HG03064 (cell line): ENCODE measurements around the gene SEMA3C.

Experiments used
- ATAC-seq: cut with Tn5 transposase; IDR thresholded peaks from one replicate; pipeline ENCODE4 v1.9.1; 2021; ENCODE audit warnings: low read depth; ENCODE audit not compliant: unreplicated experiment

The SEMA3C gene

DNA sequence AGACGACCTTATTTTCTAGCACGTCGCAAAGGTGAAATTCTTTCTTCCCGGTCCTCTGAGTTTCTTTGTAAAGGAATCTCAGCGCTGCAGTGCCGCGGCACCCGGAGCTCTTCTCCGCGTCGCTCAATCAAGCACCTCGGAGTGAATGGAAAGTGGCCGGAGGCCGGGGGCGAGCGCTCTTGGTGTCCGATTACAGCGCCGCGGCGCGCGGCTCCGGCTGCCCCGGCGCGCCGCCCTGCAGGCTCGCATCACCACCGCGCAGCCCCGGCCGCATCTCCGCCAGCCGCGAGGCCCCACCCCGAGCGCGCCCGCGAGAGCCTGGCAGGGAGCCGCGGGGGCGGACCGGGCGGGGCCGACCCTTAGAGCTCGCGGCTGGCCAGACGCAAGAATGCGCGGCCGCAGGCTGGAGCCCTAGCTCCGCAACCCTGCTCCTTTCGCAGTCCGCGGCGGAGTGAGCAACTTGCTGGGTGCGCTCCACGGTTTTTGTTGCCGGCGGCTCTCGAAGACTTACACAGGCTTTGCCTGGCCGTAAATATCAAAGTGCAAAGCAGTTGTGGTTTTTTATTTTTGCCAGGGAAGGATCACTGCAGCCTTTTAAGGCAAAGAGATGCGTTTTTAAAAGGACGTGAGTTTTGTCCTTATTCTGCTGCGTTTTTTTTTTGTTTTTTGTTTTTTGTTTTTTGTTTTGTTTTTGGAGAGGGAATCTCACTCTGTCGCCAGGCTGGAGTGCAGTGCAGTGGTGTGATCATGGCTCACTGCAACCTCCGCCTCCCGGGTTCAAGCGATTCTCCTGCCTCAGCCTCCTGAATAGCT is at the start of gene SEMA3C:
TSS of gene SEMA3C (minus strand) at position 143 of the 813 bp plus-strand sequence. CDS start 2,270 bp downstream, outside the sequence.
- ATAC-seq = peak; percentile 72

DNA sequence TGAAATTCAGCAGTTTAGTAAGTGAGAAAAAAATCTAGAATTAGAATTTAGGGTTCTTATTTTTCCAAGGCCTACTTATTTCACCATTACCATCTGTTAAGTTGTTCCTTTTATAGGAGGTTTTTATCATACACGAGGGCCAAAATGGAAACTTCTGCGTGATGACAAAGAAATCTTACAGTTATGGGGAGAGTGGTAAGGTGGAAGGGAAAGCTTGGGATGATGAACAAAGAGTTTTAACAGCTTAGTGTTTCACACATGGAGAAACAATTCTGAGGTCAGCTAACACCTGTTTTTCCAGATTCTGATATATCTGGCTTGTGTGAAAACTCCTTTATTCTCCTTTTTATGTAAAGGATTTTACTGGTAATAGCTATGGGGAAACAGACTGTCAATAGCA is 49.8 kb upstream of the SEMA3C start:
- no peak for ATAC-seq

DNA sequence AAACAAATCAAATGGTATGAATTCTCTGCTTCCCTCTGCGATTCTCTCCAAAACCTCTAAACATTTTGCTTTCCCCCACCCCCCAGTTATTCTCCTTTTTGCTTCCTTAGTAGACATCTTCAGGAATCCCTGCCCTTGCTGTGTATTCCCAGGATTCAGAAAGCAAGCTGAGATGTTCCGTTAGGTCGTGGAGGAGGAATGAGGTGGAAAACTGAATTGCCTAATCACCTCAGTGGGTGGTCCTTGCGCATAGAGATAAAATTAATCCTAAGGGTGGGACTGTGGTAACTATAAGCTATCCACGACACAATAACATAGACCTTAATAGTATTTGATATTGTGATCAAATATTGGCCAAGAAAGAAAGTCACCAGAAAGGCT is 49.1 kb upstream of the SEMA3C start:
- ATAC-seq = no peak

DNA sequence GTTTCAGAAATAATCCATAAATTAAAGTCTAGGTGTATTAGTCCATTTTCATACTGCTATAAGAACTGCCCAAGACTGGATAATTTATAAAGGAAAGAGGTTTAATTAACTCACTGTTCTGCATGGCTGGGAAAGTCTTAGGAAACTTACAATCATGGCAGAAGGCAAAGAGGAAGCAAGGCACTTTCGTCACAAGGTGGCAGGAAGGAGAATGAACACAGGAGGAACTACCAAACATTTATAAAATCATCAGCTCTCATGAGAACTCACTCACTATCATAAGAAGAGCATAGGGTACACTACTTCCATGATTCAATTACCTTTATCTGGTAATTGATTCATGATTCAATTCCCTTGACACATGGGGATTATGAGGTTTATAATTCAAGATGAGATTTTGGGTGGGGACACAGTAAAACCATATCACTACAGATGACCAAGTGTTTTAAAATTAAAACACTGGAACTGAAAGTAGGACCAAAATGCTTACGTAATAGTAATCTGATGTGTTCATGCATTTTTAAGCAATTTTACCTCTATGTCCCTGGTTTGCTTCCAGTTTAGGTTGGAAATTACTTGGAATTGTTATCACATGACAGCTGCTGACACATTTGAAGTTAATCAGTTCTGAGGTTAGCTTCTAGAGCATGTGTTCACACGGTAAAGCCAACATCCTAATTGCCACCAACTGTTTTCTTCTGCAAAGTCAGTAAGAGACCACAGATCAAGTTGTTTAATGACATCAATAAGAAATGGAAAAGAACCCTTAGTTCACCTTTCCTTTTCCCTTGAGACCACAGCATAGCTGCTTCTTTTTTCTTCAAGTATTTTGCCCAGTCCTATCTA is 48.4 kb upstream of the SEMA3C start:
- ATAC-seq = no peak

DNA sequence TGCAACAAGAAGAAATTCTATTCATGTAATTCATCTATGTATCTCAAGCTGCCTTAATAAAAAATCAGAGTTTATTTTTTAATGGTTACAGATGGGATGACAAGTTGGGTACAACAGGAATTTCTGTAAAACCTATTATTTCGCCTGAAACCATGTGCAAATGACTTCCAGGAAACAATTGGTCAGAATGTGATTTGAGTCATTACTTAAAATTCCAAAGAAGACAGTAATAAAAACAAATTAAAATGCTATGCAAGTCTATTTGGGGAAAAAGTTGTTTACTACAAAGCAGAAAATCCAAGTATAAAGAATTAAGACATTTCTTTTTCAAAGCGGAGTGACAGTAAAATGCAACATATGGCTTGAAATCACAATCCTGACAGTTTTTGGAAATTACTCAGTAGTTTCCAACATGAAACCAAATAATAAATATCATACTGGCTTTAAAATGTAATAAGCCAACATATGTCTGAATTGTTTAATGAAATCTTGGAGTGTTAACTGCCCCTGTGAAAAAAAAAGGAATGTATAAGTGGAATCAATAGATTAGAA is 41.5 kb upstream of the SEMA3C start:
- no peak for ATAC-seq

DNA sequence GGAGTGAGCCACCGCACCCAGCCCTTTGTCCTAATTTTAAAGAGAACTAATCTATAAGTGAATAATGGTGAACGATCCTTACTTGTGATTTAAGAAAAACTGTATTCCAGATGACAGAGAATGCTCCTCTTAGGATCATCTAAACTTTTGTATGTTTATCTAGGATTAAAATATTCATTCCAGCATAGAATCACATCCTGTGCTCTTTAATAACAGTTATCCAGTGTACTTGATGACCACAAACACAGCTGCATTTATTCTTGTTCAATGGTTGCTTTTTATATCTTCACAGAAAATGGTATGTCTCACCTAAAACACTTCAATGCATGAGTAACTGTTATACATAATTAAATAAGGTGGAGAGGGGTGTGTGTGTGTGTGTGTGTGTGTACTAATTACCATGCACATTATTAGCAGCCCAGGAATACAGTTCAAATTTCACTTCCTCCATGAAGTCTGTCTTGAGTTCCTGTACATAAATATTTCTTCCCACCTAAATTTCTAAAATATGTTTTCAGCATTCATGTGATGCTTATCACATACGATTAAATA is 38.5 kb upstream of the SEMA3C start:
- no peak for ATAC-seq

DNA sequence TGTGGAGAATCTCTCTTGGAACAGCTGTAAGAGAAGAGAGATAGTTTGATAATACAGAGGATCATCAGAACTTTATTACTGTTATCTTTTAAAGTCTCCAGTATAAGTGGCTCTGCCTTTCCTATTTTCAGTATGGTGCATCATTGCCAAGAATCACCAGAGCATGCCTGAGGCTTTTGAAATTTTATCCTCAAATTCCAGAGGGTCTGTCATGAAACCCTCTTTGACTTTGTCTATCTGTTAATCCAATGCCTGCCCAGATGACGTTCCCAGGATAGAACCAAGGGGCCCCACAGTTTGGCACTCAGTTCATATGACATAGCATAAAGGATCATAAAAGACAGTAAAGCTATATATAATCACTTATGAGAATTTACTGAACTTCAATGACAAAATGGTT is 35.3 kb upstream of the SEMA3C start:
- no peak for ATAC-seq

DNA sequence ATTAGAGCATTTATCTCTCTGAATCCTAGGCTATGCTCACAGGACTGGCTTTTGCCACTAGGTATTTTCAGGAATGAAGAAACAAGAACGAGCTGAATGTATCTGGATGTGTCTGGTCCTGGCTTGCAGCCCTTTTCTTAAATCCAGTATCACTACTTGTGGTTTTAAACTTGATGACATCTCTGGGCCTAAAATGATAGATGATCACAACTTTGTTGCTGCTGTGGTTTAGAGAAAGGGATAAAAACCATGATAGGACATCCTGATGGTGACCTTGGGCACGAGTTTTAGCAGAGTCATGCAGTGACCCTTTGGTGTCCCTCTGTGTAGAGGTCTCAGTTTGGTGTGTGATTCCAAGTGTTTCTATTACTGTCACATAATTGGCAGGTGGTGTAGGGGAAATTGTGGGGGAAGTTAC is 31.7 kb upstream of the SEMA3C start:
- ATAC-seq = no peak

DNA sequence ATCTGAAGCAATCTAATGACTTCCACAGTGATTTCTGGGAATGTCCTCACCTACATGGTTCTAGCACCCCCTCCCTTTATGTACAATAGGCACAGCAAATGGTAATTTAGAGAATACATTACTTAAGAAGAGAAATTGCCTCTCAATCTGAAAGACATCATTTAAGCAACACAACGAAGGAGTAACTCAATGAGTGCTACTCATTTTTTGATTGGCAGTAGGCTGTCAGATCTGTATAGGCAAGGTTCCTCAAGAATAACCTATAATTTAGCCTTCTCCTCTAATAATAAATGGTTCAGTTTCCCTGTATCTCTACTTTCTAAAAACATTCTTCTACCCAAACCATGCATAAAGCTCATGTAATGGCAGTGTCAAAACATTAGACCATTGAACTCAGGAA is 30.6 kb upstream of the SEMA3C start:
- no peak for ATAC-seq

DNA sequence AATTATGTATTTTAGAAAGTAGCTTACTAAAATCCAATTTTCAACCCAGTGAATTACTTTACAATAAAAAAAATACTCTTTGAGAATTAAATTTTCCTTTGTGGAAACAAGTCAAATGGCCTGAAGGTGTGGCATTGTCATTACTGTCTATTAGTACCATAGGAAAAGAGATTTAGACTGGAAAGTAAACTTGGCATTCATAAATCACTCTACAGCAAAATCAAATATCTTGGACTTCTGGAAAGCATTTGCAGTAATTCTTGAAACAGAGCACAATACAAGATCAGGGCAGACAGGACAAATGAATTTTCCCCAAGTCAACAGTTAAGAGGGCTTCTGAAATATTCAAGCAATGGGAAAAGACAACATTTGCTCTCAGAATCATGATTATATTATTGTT is 28.0 kb upstream of the SEMA3C start:
- ATAC-seq = no peak

DNA sequence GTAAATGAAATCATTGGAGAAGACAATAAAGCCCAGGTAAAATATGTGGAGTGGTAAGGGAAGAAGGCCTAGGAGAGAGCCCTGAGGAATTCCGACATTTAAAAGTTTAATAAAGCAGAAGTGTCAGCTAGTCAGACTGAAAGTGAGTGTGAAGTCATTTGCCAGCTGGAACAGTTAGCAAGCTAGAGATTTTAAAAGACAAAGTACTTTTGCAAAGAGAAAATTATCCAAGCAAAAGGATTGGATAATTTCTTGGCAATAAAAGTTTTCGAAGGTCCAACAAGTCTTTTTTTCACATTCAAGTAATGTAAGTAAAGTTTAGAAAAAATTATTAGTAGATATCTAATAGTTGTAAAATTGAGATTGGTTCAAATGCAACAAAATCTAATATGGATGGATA is 27.1 kb upstream of the SEMA3C start:
- no peak for ATAC-seq

DNA sequence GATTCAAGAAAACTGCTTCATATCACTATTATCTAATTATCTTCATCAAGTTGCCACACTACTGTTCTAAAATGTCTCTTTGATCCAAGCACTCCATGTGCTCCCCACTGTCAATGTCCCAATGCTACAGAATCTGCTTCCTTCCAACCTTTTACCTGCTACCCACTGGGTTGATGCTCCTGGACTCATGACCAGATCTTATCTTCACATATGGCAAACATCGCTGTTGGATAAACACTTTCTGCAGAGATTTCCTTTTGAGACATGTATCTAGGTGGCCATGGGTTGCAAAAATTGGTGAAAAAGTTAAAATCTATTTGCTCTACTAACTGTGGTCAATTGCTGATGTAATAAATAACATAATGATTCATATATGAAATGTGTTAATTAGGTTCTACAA is 24.5 kb upstream of the SEMA3C start:
- ATAC-seq = no peak

DNA sequence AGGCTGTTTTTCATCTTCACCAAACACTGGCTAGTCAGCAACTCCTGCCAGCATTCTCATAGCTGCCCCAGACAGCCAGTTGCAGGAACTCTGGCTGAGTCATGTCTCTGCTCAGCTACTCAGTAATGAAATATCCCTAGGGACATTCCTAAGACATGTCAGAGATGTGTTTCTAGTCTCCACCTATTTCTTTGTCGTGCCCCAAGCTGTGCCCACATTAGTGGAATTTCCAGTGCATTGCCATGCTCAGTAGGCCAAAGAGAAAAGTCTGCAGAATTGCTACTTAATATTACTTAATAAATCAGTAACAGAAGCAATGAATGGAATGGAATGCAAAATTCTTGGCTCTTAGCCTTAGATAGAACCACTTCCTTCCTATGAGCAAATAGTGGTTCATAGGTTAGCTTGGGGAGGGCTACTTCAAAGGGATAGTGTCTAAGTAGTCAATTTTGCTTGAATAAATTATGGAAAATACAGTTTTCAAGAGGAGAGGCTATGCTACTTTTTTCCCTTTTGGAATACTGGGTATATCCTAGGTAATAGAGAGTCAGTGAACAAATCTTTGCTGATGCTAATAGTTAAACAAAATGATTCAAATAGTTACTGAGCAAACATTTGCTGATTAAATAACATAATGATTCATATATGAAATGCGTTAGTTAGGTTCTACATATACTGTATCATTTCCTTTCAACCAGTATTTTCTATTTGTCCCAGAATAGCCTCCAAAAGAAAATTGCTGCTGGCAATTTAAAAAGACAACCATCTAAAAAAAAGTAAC is 23.6 kb upstream of the SEMA3C start:
- ATAC-seq = no peak

DNA sequence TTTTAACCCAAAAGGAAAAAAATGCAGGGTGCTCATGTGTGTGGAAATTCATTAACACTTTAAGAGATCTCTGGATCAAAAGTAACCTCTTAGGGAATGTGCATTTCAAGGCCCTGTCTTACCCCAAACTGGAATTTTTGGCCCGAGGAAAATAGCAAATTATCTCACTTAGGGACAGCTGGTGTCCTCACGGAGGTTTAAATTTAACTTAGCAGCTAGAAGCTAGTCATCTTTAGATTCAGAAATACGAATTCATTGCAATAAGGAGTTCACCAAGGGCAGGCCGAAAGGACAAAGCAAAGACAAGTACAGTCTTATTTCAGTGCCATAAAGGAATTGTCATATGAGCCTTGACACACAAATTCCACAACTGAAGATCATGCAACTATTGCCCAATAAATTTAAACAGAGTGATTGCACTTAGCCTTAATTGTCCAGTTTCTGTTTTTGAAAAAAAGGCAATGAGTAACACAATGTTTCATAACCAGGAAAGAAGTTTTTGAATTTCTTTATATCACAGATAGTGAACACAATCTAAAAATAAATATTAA is 22.4 kb upstream of the SEMA3C start:
- no peak for ATAC-seq

DNA sequence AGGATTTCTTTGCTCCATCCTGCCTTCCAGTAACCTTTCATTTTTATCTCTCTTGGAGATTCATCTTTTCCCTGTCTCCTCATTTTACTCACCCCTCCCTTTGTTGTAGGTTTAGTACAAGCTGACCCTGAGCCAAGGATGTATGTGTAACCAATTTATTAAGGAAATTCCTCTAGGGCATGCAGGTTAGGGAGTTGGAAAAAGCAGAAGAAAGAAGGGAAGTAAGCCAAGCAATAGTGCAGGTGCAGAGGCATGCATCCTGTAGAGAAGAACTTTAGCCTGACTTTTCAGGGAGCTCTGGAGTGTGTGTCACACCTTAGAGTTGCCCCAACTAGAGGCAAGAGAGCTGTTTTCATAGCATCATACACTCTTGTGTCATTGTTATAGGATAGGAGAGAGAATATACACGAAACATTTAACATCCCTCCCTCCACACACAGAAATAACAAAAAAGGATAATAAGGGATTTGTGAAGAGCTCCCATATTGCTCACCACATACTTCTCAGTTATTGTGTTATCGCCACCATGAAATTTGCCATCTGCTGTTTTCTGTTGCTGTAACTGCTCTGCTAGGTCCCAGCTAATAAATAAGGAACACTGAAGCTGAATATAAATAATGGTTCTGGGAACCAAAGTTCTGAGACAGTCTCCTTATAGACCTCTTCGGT is 21.8 kb upstream of the SEMA3C start:
- no peak for ATAC-seq

DNA sequence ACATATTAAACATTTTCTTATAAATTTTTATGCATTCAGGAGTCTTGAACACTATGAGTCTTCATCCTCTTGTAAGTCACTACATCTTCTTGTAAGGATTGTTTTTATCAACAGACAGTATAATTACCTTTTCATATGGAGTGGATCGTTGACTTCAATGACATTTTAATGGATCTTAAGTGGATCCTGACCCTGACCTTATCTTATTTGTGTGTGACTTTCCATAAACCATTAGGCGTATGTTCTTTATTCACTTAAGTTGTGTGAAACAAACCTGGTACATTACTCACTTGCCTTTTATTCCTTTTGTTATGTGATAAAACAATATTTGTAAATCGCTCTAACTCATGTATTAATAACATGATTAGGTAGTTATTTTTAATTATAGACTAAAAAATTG is 18.5 kb upstream of the SEMA3C start:
- no peak for ATAC-seq

DNA sequence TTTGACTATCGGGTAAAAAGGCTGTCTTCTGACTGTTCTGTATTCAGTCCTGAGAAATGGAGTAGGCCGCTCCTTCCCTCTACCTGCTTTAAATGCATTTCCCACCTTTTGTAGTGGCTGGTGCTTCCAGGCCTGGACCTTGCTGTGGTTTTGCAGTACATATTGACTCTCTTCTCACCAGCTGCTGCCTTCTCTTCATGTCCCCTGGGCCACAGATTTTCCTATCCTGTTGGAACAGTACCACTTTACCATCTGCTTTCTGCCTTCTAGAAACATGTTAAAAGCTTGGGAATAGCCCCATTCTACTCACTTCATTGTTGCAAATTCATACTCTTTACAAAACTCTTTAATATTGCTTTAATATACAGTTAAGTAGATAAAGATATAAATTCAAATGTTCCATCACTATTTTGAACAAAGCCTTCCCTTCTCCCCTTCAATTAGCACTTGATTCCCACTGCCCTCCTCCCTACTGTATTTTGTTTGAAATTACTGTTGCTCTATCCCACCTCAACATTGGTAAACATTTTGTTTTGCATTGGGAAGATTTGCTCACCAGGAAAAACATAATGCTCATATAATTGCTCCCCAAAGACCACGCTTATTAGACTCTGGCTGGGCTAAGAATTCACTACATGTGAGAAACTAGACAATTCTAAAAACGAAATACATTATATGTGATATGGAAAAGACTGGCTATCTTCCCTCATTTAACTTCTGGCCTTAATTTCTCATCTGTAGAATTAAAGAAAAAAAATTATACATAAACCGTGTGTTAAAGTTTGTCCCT is 17.3 kb upstream of the SEMA3C start:
- no peak for ATAC-seq

DNA sequence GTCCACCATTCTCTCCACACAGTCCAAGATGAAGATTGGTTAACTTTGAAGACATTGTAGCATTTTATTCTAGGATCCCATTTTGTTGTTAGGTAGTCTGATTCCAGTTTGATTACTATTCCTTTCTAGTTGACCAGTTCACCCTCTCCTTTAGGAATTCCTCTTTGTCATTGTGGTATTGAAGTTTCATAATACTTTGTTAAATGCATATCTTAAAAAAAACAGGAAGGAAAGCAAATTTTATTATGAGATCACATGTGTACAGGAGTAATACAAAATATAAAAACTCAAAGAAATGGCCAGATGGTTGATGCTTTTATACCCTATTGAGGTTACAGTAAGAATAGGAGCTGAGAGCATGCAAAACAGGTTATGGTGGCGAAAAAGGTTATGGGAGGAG is 15.5 kb upstream of the SEMA3C start:
- ATAC-seq = no peak

DNA sequence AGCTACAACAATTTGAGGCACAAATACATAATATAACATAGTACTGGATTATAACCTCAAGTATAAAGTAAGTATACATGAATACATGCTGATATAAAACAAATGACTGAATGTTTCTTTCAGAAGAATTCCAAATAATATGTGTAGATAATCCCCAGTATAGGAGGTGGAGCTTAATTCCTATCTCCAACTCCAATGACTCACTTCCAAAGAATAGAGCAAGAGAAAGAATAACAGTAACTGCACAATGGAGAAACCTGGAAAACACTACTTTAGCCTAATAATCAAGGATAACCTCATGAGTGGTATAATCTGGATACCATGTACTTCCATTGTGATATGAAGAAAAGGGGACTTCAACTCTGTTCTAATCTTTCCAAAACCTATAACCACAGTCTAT is 13.7 kb upstream of the SEMA3C start:
- ATAC-seq = no peak
